ENCODE results near the gene ARL2.

ARL2 gene

GRCh38 chr11:64987998-64988854 lies 25.7 kb upstream of the ARL2 start:
- H3K36me3 ChIP-seq (replicated peaks; ENCODE audit: low read depth, low read length), result no peaks in the 10 kb centered on the region
- no peak overlapping the region; the same call in 1 of the 2 replicates for H2AFZ ChIP-seq (ENCODE audit: low read depth, low read length)

GRCh38 chr11:64989416-64989815 lies 24.5 kb upstream of the ARL2 start:
- peaks cover 7% of the 10 kb centered on the region; the same call in 1 of the 2 replicates for H3K27me3 ChIP-seq (ENCODE audit: low read depth, low read length)
- H3K27ac ChIP-seq (ENCODE audit: low read length), result no peak overlapping the region
- no peak overlapping the region for H2AFZ ChIP-seq (ENCODE audit: low read depth, low read length)
- no peaks in the 10 kb centered on the region for H4K20me1 ChIP-seq (ENCODE audit: insufficient read depth, low read length)
- H3K9ac ChIP-seq (ENCODE audit: low read length), result no peak overlapping the region
- no peaks in the 10 kb centered on the region for H3K9me3 ChIP-seq (ENCODE audit: insufficient read depth, low read length)
- H3K4me3 ChIP-seq (ENCODE audit: low read length), result no peak overlapping the region
- peaks cover 21% of the 10 kb centered on the region for H3K4me1 ChIP-seq (ENCODE audit: low read length)
- TF ChIP-seq EZH2phosphoT487 (IDR thresholded peaks at IDR 0.05; ENCODE audit: low read depth), result no peak
- no peak for TF ChIP-seq CTCF (IDR thresholded peaks at IDR 0.05; ENCODE audit: low read depth, low read length)
- no peak overlapping the region for H3K4me2 ChIP-seq (ENCODE audit: low read length)
- H3K79me2 ChIP-seq (ENCODE audit: low read length), result no peaks in the 10 kb centered on the region
- no peaks in the 10 kb centered on the region for H3K36me3 ChIP-seq (replicated peaks; ENCODE audit: low read depth, low read length)

More at GRCh38 chr11:64987998-64988854, 25.7 kb upstream of the ARL2 start:
- Histone ChIP-seq H3K4me3 (ENCODE audit: low read length) (no peak overlapping the region), H3K4me1 (ENCODE audit: low read length) (peaks cover 21% of the 10 kb centered on the region), H3K27me3 (ENCODE audit: low read depth, low read length) (peaks cover 1% of the 10 kb centered on the region; the same call in 1 of the 2 replicates), H3K9me3 (ENCODE audit: insufficient read depth, low read length) (no peaks in the 10 kb centered on the region), H4K20me1 (ENCODE audit: insufficient read depth, low read length) (no peaks in the 10 kb centered on the region), H3K4me2 (ENCODE audit: low read length) (no peak overlapping the region), H3K79me2 (ENCODE audit: low read length) (no peaks in the 10 kb centered on the region), H3K9ac (ENCODE audit: low read length) (no peak overlapping the region), H3K27ac (ENCODE audit: low read length) (no peak overlapping the region)
- TF ChIP-seq CTCF (IDR thresholded peaks at IDR 0.05; ENCODE audit: low read depth, low read length), result no peak
- no peak for TF ChIP-seq EZH2phosphoT487 (IDR thresholded peaks at IDR 0.05; ENCODE audit: low read depth)

- Histone ChIP-seq H3K4me2 (ENCODE audit: low read length) (peak overlapping the region; percentile 50), H2AFZ (ENCODE audit: low read depth, low read length) (peak overlapping the region; percentile 12), H3K79me2 (ENCODE audit: low read length) (no peaks in the 10 kb centered on the region), H3K4me1 (ENCODE audit: low read length) (peaks cover 21% of the 10 kb centered on the region), H3K36me3 (replicated peaks; ENCODE audit: low read depth, low read length) (no peaks in the 10 kb centered on the region), H3K4me3 (ENCODE audit: low read length) (peak overlapping the region; percentile 8; the same call in 1 of the 2 replicates), H3K27ac (ENCODE audit: low read length) (no peak overlapping the region), H4K20me1 (ENCODE audit: insufficient read depth, low read length) (no peaks in the 10 kb centered on the region), H3K9ac (ENCODE audit: low read length) (no peak overlapping the region; the same call in 1 of the 2 replicates), H3K27me3 (ENCODE audit: low read depth, low read length) (peaks cover 7% of the 10 kb centered on the region; the same call in 1 of the 2 replicates), H3K9me3 (ENCODE audit: insufficient read depth, low read length) (no peaks in the 10 kb centered on the region)
- TF ChIP-seq EZH2phosphoT487 (IDR thresholded peaks at IDR 0.05; ENCODE audit: low read depth), result no peak
- TF ChIP-seq CTCF (IDR thresholded peaks at IDR 0.05; ENCODE audit: low read depth, low read length), result no peak
Measured at GRCh38 chr11:64990222-64990923, 23.6 kb upstream of the ARL2 start.

GRCh38 chr11:64994318-64994717 lies 19.6 kb upstream of the ARL2 start:
- Histone ChIP-seq H3K9ac (ENCODE audit: low read length) (no peak overlapping the region), H3K4me2 (ENCODE audit: low read length) (no peak overlapping the region), H3K4me1 (ENCODE audit: low read length) (peaks cover 27% of the 10 kb centered on the region), H3K36me3 (replicated peaks; ENCODE audit: low read depth, low read length) (no peaks in the 10 kb centered on the region), H3K27me3 (ENCODE audit: low read depth, low read length) (peaks cover 7% of the 10 kb centered on the region; the same call in 1 of the 2 replicates), H3K79me2 (ENCODE audit: low read length) (no peaks in the 10 kb centered on the region), H4K20me1 (ENCODE audit: insufficient read depth, low read length) (no peaks in the 10 kb centered on the region), H3K4me3 (ENCODE audit: low read length) (no peak overlapping the region), H2AFZ (ENCODE audit: low read depth, low read length) (no peak overlapping the region), H3K27ac (ENCODE audit: low read length) (no peak overlapping the region), H3K9me3 (ENCODE audit: insufficient read depth, low read length) (no peaks in the 10 kb centered on the region)
- no peak for TF ChIP-seq EZH2phosphoT487 (IDR thresholded peaks at IDR 0.05; ENCODE audit: low read depth)
- no peak for TF ChIP-seq CTCF (IDR thresholded peaks at IDR 0.05; ENCODE audit: low read depth, low read length)

Measured in OCI-LY3 (cell line).